ENCODE results near the gene MYO9A. TPM values are rescaled to one million over a fixed set of nuclear protein-coding genes. Genes with fewer than 3 reads are reported as not detected.

MYO9A gene
- total RNA-seq, 4 donors from 2014 or later, result 53.2 to 72.7 (median 57.2) TPM

DNA sequence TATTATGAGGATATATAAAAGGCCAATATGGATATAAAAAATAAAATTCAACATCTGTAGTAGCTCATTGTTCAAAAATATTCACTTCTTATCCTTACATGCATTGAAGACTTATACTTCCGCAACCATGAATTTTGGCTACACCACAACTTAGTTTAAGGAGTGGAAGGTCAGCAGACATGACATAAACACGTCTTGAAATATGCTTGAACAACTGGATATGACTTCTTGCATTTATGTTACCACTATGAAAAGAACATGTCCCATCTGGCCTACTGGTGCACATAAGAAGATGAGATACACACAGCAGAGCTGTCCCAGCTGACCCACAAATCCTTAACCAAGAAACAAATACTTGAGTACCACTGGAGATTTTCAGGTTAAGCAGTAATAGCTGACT is 52.1 kb downstream of the MYO9A start:
- TF ChIP-seq, protein P1, sequence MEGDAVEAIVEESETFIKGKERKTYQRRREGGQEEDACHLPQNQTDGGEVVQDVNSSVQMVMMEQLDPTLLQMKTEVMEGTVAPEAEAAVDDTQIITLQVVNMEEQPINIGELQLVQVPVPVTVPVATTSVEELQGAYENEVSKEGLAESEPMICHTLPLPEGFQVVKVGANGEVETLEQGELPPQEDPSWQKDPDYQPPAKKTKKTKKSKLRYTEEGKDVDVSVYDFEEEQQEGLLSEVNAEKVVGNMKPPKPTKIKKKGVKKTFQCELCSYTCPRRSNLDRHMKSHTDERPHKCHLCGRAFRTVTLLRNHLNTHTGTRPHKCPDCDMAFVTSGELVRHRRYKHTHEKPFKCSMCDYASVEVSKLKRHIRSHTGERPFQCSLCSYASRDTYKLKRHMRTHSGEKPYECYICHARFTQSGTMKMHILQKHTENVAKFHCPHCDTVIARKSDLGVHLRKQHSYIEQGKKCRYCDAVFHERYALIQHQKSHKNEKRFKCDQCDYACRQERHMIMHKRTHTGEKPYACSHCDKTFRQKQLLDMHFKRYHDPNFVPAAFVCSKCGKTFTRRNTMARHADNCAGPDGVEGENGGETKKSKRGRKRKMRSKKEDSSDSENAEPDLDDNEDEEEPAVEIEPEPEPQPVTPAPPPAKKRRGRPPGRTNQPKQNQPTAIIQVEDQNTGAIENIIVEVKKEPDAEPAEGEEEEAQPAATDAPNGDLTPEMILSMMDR (IDR thresholded peaks at IDR 0.05; ENCODE audit: low read depth), result no peak

DNA sequence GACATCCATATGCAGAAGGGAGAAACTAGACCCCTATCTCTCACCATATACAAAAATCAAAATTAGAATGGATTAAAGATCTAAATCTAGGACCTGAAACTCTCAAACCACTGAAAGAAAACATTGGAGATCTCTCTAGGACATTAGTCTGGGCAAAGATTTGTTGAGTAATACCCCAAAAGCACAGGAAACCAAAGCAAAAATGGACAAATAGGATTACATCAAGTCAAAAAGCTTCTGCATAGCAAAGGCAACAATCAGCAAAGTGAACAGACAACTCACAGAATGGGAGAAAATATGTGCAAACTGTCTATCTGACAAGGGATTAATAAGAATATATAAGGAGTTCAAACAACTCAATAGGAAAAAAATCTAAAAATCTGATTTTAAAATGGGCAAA is 54.8 kb downstream of the MYO9A start:
- TF ChIP-seq, protein P1 (IDR thresholded peaks at IDR 0.05; ENCODE audit: low read depth), result no peak

DNA sequence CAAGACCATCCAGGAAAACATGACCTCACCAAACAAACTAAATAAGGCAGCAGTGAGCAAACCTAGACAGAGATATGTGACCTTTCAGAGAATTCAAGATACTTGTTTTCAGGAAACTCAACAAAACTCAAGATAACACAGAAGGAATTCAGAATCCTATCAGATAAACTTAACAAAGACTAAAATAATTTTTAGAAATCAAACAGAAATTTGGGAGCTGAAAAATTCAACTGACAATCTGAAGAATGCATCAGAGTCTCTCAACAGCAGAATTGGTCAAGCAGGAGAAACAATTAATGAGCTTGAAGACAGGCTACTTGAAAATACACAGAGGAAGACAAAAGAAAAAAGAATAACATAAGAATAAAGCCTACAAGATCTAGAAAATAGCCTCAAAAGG is 55.6 kb downstream of the MYO9A start:
- TF ChIP-seq, protein P1 (IDR thresholded peaks at IDR 0.05; ENCODE audit: low read depth), result no peak

DNA sequence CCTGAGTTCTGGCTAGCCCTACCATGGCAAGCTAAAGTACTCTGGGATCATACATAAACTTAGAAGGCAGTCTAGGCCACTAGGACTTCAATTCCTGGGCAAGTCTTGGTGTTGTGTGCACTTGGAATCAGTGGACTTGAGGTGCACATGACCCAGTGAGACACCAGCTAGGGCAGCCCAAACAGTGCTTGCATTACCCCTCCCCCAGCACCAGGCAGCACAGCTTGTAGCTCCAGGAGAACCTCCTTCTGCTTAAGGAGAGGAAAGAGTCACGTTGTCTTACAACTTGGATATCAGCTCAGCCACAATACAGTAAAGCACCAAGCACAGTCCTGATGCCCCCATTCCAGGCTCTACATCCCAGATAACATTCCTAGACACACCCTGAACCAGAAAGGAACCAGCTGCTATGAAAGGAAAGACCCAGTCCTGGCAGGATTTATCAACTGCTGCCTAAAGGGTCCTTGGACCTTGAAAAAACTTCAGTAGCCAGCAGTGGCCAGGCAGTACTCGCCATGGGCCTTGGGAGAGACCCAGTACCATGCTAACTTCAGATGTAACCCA is 57.2 kb downstream of the MYO9A start:
- TF ChIP-seq, protein P1 (IDR thresholded peaks at IDR 0.05; ENCODE audit: low read depth), result no peak

DNA sequence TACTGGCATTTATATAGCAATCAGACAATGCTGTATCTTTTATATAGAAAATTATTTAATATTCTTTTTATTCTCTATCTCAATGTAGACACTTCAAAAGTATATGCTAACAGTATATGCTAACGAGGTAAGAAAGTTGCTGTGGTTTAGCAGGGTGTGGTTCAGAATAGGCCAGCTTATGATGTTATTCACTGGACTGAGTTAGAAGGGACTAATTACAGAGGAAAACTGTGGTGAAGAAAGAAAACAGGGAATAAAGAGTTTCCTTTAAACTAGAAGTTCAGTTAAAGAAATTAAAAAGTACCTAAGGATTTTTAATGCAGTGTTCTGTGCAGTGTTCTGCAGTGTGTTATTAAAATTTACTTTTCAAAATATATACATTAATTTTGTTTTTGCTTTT is 59.4 kb downstream of the MYO9A start:
- TF ChIP-seq, protein P1 (IDR thresholded peaks at IDR 0.05; ENCODE audit: low read depth), result no peak

DNA sequence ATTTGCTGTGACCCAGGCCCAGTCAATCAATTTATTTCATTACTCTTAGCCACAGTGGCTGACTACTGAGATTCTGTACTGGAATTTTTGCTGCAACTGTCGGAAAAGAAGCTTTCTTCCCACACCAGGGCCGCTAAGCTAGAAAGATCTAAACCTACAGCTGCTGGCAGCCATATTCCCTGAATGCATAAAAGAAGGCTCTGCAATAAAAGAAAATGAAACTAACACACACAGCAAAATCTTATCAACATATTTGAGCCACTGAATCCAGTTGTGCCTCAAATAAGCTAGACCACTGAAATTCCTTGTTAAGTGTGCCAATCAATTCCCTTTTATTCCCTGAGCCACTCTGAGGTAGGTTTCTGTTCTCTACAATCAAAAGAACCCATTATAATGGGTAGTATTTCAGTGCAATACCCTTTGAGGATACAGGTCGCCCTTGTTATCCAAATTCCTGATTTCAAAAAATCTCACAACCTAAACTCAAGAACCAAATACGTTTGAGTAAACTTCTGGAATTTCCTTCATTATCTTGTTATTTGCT is 60.3 kb downstream of the MYO9A start:
- TF ChIP-seq, protein P1 (IDR thresholded peaks at IDR 0.05; ENCODE audit: low read depth), result no peak

DNA sequence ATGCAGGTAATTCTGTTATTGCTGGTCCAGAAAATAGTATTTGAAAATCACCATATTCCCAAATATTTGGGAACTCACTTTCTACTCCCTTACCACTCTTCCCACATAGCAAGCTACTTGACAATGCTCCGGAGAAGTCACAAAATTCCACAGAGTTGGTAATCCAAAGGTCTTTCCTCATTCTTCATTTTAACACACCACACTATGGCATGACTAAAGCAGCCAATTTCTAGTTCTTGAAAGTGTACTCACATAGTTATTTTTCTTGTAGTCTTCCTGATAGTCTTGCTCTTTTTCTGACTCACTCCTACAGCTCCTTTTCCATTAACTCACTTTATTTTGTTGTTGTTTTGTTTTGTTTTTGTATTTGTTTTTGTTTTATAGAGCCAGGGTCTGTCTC is 67.2 kb downstream of the MYO9A start:
- TF ChIP-seq, protein P1 (IDR thresholded peaks at IDR 0.05; ENCODE audit: low read depth), result no peak

Measured in subcutaneous adipose tissue (tissue), 4 donors.